HG02981 (cell line): ENCODE measurements around the gene SLX4IP.
"Not testable (repeated sequence)": the region's sequence is repeated elsewhere in the genome, so short reads cannot be mapped to it uniquely, and the experiment has no call there.

Experiments used
- ATAC-seq: cut with Tn5 transposase; IDR thresholded peaks from one replicate; pipeline ENCODE4 v1.9.1; 2021; ENCODE audit warnings: mild to moderate bottlenecking, moderate library complexity; ENCODE audit not compliant: unreplicated experiment

SLX4IP gene

DNA sequence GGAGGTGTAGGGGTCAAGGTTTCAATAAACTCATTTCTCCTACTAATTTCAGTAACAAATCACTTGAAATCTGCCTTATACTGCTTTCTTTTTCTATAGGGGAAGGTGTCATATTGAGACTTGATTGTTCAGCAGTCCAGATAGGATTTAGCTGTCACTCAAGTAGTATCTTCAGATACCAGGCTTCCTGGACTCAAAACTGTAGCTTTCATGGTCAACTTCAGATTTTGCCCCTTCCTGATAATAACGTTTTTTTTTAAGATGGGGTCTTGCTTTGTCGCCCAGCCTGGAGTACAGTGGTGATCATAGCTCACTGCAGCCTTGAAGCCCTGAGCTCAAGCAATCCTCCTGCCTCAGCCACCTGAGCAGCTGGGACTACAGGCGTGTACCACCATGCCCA lies 160.9 kb downstream of the SLX4IP start:
- no peak for ATAC-seq

DNA sequence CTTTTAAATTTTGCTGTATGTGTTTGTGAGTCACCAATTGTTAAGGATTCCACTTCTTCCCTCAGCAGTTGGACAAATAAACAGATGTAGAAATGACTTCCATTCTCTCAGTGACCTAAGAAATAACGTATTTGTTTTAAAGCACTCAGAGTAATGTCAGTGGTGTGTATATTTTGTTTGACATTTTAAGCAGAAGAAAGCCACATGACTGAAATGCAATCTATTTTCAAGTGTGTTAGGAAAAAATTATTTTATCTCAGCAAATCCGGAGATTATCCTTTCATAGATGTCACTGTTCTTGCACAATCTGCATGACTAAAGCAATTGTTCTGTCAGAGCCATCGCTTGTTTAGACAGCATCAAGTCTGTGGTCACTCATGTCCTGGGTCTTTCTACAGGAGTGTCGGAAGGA lies 161.6 kb downstream of the SLX4IP start:
- no peak for ATAC-seq

GRCh38 chr20:10597637-10598036 lies 162.5 kb downstream of the SLX4IP start:
- no peak for ATAC-seq

- ATAC-seq, result no peak
Observed at GRCh38 chr20:10602221-10602871, 167.2 kb downstream of the SLX4IP start.

DNA sequence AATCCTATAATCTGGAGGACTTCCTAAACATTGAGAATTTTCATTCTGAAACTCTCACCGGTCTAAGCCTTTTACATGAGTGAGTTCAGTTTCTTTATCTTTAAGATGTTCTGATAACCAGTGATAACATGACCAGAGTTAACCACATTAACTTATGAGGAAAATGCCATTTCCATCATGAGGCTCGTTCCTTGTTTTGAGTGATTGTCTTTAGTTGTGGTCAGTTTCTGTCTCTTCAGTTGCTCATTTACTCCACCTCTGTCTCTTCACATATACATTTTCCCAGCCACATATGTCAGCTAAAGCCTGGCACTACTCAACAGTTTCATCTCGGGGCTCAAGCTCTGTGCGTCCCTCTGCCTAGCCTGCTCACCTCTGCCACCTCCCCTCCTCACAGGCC lies 168.3 kb downstream of the SLX4IP start:
- no peak for ATAC-seq

DNA sequence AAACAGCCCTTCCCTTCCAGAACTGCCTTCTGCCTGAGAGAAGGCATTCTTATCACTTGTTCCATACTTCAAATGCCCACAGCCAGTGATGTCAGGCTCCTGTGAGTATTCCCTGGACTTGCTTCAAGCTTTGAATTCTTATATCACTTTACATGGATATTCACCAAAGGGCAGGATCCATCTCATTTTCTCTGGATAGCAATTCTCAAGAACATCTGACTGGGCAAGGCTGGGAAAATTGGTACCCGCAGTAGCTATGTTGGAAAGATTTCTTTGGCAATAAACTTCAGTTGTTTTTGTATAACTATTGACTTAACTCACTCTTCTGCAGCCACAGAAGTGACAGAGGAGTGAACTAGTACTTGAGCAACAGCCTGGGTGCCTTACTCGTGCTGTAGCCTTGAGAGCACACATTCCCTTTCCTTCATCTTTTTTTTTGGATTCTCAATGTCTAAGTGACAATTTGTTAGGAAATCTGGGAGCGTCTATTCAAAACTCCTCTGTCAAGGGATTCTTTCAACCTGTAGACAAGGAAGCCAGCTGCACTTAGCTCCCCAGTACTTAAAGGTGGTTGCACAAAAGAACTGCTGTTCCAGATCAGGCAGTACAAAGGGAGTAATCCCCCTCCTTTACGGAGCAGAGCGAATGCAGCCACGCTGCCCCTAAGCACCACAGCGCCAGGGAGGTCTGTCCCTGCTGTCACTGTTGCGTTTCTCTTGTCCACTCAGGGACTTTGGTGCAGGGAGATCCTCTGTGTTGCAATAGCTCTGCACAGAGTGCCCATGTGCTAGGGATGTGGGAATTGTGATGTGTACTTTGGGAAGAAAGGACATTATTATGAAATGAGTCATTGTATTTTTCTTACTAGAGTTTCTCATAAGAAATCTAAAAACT lies 169.1 kb downstream of the SLX4IP start:
- ATAC-seq, result no peak

- no peak for ATAC-seq
Observed at GRCh38 chr20:10604865-10605440, 169.8 kb downstream of the SLX4IP start.

GRCh38 chr20:10605547-10606195 lies 170.6 kb downstream of the SLX4IP start:
- ATAC-seq, result no peak

GRCh38 chr20:10609276-10609675 lies 174.2 kb downstream of the SLX4IP start:
- no peak for ATAC-seq

GRCh38 chr20:10609770-10610169 lies 174.7 kb downstream of the SLX4IP start:
- no peak for ATAC-seq

DNA sequence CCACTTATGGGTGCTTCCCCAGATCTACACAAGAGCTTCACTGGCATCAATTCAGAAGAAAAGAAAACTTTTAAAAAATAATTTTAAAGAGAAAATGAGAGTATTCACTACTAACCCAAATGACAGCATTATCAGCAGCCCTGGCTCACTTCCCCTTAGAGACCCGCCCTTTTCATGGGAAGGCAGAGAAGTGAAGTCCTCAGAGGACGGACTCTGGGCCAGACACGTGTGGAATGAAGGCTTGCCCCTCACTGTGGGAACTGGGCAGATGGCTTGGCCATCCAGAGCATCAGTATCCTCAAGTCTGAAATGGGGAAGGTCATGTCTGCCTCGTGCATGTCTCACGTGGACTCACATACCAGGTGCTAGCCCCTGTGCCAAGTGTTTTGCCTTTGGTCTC lies 175.1 kb downstream of the SLX4IP start:
- ATAC-seq, result no peak

GRCh38 chr20:10611357-10611756 lies 176.3 kb downstream of the SLX4IP start:
- ATAC-seq, result no peak

- not testable (repeated sequence) for ATAC-seq
Observed at GRCh38 chr20:10613426-10613825, 178.3 kb downstream of the SLX4IP start.

DNA sequence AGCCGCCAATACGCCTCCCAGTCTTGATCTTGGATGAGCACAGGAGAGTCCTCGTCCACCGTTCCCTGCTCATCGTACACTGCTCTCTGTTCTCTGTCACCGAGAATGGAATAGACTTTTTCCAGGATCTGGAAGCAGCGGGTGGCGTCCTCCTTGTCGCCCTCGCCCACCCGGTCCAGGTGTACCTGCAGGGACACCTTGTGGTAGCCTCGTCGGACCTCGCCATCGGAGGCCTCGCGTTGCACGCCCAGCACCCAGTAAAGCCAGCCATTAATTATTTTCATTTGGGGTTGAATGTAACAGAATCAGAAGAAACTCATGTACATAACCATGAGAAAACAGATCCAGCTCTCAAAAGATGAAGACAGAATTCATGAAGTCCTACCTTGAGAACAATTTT lies 178.8 kb downstream of the SLX4IP start:
- ATAC-seq, result no peak

DNA sequence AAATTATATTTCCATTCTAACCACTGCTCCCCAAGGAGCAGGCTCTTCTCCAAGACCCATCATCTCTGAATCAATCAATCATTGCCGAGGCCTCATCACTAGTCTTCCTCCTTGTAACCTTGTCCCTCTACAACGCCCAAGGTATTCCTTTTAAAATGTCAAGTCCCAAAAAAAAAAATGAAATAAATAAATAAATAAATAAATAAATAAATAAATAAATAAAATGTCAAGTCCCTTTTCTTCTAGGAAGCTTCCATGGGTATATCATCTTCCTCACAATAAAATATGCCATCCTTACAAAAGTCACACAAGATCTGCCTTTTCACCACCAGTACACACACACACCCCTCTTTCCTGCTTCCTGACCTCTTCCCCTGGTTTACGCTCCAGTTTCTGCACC lies 181.1 kb downstream of the SLX4IP start:
- no peak for ATAC-seq

GRCh38 chr20:10617549-10618133 lies 182.5 kb downstream of the SLX4IP start:
- ATAC-seq, result not testable (repeated sequence)

- ATAC-seq, result no peak
Observed at GRCh38 chr20:10618611-10619245, 183.6 kb downstream of the SLX4IP start.

DNA sequence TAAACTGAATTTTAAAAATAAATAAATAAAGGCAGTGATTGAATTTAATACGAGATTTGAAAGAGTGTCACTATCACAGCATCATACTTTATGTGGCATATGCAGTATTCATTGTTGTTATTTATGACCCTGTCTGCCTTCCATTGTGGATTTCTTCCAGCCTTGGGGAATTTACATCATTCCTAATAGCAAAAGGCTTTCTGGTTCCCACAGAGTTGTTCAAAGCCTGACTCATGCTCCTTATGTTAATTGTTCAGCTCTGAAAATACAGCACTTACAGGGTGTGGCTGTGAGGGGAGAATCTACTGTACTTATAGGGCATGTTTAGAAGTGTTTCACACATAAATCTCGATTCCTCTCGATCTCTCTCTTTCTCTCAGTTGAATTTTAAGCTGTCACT lies 184.3 kb downstream of the SLX4IP start:
- ATAC-seq, result no peak

- no peak for ATAC-seq
Observed at GRCh38 chr20:10621149-10621548, 186.0 kb downstream of the SLX4IP start.

DNA sequence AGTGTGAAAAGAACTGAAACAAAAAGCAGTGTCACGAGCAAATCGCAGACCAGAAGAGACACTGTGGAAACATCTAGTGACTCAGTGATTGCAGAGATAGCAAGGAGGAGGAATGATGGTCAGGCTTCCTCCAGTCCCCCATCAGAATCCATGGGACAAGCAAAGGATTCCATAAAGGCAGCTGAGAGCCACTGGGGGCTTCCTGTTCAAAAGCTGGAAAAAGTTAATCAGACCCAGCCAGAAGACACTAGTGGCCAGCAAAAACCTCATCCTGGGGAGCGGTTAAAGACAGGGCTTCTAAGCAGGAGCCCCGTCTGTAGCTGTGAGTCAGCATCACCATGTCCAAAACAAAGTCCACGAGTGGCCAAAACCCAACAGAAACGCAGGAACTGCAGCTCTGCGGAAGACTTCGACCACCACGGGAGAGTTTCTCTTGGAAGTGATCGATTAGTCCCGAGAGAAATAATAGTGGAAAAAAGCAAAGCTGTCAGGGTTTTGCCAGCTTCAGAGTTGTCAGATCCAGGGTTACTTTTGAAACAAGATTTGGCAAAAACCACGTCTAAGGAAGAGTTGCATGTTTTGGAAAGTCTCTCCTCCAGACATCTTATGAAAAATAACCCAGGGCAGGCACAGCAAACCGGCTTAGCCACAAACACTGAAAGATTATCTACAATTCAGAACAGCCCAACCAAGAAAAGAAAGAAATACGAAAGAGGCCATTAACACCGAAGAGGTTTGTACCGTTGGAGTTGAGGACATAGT lies 187.7 kb downstream of the SLX4IP start:
- ATAC-seq, result no peak
